Endometrium (tissue), 2 donors: ENCODE measurements around the gene ERG.

Experiments used
- FAIRE-seq: peaks from 2 replicates; lab custom pipeline; 2012; peaks lifted over from hg19 to GRCh38; lab: Jason Lieb, UNC
- donor health status: control.
- donor health status: control.

Gene ERG

DNA sequence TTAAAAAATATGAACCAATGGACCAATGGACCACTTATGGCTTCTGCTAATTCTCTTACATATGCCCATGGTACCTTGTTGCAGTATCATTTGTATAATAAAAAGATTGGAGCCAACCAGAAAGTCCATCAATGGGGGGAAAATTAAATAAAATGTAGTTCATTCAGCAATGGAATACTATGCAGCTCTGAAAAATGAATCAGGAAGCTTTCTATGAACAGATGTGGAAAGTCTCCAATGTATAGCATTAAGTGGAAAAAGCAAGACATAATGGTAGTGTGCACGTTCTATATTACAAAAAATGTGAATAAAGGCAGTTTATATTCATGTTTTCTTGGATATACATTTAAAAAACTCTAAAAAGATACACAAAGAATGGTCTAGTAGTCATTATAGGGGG, 140.2 kb downstream of the ERG start:
- no peak for FAIRE-seq

DNA sequence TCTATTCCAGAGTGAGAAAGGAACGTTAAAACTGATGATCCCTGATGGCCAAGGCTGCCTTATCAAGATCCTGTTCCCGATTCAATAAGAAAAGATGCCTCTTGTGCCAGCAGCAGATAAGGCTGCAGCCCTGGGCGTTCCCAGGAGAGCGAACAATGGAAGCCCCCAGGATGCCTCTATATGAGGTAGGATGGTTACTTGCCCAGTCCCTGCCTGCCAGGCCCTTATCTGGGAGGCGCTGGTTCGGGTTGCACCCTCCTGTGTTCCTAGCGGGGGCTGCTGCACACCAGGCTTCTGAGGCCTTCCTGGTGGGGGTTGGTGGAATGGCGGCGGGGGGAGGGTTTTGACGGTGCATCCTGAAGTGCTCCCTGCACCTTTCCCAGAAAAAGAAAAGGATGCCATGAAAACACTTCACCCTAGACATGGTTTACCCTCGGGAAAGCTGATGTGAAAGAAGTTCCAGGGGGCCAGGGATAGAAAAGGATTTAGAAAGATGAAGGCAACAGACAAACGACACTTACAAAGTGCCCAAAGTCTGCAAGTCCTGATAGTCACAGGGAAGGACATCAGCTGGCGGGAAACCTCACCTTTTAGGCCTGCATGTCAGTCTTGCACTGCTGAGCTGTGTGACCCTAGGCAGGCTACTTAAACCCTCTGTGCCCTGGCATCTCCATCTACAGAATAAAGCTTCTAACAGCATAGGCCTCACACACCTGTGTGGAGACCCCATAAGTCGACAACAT, 141.2 kb downstream of the ERG start:
- FAIRE-seq: no peak

DNA sequence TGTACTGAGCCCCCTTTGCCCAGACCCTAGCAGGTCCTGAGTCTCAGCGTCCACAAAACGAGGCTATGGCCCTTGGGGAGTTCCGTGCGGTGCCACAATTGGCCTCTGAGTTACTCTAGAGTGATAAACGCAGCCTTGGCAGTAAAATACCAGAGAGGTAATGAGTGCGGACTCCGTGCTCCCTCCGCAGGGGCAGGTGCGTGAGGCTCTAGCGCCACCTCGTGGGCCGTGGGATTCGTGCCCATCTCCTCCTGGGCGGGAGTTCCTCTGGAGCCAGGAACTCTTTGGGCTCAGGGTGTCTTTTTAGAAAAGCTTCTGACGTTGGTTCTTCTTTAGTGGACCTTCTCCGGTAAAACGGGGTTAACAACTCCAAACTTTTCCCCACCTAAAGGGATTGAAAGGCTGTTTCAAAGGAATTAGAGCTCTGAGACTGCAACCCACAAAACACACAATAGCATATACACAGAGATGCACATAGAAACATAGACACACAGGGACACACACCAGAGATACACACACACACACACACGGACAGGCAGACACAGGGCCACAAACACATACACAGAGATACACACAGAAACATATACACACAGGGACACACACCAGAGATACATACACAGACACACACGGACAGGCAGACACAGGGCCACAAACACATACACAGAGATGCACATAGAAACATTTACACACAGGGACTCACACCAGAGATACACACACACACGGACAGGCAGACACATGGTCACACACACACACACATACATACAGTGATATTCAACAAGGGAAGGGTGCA, 142.1 kb downstream of the ERG start:
- FAIRE-seq: no peak

DNA sequence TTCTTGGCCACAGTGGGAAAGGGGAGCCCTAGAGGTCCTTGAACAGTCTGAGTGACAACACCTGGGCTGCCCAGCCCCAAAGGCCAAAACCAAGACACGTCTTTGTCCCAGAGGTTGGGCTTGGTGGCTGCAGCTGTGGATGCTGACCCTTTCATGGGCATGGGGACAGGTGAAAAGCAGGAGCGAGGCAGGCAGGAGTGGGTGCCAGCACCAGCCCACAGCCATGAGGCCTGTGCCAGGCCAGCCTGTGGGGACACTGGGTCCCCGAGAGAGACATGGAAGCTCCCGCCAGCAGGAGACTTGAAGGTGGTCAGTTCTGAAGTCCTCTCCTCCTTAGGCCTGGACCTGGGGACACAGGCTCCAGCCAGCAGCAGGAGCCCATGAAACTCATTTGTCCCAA, 142.9 kb downstream of the ERG start:
- FAIRE-seq: no peak

DNA sequence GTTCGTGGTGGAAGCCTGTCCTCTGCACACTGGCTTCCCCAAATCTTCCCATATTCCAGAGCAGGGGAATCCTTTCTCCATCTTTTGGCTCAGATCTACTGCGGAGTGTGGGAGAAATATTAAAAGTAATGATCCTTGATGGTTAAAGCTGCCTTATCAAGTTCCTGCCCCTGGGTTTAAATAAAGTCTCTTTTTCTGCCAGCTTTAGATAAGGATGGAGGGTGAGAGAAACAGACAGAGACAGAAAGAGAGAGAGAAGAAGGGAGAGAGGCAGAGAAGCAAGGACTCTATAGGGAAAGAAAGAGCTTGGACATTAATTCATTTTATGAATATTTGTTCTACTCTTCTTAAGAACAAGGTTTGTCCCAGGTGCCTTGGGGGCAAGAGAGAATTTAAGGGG, 143.5 kb downstream of the ERG start:
- FAIRE-seq: no peak

DNA sequence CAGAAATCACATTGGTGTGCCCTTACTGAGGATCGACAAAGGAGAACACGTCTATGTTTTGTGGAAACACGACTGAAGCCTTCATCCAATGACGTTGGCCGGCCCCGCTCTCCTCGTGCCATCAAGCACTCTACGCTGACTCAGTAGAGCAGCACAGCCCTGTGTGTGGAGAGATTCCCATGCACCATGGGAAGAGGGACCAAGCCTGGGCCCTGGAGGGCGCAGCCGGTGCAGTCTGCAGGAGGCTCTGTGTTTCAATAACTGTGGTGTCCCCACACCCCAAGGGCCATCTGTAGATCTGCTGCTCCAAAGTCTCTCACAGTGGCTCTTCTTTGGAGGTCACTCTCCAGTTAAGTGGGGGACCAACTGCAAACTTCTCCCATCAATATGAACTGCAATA, 144.0 kb downstream of the ERG start:
- no peak for FAIRE-seq

DNA sequence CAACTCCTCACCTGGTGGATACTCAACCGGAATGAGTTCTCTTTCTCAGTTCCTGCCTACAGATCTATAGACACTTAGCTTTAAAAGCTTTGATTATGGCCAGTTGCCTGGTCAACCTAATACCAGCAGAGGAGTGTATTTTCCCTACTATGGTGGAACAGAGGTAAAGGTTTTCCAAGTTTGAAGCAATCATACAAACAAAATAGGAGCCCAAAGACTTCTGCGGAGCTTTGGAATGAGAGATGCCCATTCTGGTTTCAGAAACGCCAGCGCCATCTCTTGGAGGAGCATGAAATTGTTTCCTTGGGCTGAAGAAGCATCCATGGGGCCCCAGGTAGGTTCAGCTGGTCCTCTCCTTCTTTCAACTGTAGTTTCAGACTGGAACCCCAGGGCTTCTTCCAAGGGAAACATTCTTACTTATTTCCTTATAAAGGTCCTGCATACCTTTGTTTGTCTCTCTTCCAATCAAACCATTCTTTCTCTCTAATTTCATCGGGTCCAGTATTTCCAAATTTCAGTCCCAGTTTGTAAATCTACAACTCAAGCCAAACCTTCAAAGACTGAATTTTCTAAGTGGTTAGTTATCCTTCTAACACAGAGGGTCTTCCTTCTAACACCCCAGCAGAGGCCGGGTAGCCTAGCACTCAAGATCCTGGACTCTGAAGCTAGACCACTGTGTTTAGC, 145.6 kb downstream of the ERG start:
- FAIRE-seq: no peak

DNA sequence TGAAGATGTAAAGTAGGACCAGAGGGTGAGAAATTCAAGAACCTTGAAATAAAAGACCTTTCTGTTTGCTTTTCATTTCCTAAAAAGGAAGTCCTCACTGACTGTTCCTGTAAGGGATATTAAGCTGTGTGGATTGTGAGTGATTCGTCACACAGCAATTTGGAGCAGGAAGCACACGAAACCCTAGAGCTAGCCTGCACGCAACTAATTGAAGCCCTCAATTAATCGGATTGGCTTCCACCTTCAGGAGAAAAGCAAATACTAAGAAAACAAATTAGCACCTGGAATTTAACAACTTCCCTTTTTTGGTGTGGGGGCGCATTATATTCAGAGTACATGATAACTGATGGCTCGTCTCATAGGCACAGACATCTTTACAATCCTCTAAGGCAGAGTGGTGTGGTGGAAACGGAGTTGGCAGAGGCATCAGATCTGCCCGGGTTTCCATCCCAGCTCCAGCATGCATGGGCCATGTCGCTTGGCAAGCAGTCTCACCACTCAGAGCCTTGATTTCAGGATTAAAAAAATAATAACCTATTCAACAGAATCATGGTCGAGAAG, 146.2 kb downstream of the ERG start:
- no peak for FAIRE-seq

DNA sequence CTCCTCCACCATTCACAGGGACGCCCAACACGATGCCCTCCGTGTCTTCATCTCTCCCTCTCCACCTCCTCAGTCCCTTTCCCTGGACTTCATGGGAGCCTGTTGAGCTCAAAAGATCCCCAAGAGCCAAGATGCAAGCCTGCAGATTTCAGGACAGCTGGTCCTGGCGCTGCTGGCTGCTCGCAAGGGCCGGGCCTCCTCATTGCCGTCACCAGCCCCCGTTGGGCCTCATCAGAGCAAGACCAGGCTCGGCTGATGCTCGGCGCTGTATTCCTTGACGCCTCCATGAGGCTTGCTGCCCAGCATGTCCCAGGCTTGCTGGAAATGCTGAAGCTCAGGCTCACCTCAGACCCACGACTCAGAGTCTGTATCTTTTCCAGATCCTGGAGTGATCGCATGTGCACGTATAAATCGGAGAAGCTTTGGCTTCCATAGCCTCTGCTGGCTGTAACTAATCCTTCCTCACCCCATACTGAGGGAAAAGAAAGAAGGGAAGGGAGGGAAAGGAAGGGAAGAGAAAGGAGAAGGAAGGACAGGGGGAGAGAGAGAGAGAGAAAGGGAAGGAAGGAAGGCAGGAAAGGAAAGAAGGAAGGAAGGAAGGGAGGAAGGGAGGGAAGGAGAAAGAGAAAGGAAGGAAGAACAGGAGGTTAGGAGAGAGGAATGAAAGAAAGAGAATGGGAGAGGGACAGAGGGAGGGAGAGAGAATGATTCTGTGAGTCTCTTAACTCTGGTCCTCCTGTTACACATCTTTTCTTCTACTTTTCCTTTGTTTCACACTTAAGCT, 146.9 kb downstream of the ERG start:
- no peak for FAIRE-seq

DNA sequence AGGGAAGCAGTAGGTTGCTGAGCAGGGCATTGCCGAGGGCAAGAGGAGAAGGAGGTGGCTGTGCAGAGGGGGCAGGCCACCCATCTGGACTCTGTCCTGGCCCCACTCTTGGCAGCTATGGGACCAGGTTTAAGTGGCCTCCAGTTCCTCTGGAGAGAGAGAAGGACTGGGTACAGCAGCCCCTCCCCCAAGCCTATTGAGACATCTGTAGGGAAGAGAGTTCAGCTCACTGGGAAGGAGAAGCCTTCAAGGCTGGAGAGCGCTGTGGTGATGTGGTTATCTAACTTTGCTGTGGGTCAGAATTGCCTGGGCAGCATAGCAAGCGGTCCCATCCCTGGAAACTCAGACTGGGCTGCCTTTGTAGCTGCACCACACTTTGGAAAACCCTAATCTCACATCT, 147.6 kb downstream of the ERG start:
- no peak for FAIRE-seq

DNA sequence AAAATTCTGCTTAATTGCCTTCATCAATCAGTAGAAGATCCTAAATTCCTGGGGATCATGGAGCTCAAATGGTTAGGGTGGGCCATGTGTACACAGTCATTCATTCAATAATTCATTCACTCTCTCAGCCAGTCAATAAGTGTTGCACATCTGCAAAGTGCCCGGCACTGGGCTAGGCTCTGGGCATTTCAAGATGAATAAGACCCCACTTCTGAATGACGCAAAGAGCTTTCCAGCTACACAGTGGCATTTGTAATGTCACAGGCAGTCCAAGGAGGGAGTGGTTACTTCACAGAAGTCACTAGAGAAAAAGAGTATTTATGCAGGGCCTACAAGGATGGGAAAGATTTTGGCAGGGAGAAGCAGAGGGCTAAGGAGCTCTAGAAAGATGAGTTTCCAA, 148.3 kb downstream of the ERG start:
- no peak for FAIRE-seq

DNA sequence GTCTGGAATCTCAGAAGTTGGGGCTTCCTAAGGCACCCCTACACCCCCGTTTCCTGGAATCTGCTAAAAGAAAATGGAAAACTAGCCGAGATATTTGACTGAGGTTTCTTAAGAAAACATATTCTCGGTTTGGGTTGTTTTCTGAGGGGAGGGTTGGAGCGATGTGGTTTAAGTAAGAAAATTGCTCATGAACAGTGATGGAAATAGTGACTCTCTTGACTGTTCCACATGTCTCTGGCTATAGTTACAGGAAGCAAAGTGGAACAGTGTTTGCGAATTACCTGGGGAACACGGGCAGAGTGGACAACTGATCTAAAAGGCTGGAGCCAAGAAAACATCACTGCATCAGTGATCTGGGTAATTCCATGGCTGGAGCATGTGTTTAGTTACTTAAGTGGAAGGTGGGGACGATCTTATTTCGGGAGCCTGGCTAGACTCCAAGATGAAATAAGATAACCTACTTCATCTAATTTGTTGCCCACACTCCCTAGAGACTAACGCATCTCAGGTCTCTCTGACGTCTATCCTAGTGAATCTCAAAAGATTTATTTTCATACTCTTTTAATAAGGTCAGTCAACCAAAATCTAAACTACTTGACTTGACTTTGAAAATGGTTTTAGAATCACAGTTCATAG, 149.0 kb downstream of the ERG start:
- no peak for FAIRE-seq

DNA sequence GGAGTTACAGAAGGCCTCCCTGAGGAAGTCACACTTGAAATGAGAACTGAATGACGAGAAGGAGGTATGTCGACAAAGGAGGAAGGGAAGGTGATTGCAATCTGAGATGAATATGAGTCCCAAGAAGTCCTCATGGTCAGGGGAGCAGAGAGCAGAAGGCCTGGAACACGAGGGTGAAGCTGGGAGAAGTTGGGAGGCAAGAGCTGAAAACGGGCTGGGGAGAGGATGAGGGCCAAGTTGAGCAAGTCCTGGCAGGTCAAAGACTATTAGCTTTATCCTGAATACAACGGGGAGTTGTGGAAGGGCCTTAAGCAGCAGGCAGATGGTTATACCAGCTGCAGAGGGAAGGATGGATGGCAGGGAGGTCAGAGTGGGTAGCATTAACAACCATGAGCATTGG, 152.0 kb downstream of the ERG start:
- FAIRE-seq: no peak

DNA sequence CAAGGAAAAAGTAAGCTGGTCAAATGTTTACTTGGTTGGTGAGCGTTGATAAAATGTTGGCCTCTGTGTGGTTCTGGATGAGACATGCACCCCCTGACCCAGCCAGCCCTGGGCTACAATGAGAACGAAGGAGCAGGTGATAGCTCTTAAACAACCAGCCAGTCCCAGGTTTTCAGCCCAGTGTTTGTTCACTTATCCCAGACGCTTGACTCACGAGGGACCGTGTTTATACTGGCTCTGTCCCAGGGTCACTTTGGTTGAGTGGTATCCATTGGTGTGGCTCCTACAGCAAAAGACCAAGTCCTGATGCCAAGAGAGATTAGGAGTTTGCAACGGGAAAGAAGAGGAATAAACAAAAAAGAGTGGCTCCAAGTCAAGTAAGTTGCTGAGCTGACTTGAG, 154.6 kb downstream of the ERG start:
- FAIRE-seq: no peak

DNA sequence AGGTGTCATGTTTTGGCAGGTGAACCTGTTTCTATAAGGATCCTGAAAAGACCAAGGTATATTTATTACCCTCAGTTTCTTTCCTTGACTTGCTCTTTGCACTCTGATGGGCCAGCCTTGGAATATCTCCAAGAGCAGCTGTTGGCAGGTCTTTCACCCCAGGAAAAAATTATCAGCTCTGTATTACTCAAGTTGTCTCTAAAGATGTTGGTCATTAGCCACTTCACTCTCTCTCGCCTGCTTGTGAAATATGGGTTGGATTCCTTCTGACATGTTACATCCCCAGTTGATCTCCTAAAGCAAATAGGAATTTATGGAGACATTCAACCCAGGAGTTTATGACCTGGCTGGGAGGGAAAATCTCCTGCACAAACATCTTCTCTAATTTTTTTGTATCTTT, 155.5 kb downstream of the ERG start:
- no peak for FAIRE-seq

DNA sequence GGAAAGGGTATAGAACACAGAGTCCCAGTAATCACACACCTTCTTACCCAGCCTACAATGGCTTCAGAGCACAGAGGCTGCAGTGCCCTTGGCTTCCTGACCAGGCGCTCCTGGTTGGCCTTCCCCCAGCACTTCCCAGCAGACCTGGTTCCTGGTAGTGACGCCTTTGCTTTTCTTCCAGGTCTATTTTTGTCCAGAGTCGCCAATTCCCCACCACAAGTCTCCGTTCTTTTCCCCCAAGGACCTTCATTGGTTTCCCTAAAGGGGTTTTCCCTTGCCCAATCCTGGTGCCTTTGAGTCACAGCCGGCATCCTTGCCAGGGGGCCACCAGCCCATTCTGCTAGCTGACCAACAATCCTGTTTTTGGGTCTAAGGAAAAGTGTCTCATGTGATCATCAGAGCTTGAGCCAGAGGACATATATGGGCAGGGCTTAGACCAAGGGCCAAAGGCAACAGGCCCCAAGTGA, 156.7 kb downstream of the ERG start:
- no peak for FAIRE-seq

DNA sequence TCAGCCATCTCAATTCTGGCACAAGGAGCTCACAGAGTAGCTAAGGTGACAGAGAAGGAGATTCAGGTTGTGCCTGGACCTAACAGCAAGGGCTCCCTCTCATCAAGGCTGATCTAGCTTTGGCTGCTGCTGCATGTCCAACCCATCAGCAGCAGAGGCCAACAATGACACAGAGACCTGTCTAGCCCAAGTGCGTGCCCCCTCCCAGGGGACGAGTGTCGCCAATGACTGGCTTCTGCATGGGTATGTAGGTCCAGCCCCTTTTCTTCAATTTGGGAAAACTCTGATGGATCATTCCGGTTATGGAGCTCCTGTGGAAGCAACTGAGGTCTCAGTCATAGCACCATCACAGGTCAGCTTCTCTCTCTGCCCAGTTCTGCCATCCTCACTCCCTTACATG, 158.1 kb downstream of the ERG start:
- no peak for FAIRE-seq

DNA sequence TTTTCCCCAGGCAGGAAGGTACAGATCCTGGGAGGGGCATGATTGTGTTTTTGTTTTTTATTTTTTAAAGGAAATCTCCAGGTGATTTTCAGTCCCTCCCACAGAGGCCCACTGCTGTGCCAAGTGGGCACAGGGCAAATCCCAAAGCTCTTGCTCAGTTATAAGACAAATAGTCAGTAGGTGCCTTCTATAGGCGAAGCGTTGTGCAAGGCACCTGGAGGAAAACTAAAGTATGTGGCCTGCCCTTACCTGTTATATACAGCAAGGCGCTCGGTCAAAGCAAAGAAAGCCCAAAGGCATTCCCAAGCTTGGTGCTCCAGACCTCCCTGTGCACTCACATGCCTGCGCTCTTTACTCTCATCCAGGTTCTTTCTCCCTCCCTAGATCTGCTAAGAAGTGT, 160.5 kb downstream of the ERG start:
- no peak for FAIRE-seq

DNA sequence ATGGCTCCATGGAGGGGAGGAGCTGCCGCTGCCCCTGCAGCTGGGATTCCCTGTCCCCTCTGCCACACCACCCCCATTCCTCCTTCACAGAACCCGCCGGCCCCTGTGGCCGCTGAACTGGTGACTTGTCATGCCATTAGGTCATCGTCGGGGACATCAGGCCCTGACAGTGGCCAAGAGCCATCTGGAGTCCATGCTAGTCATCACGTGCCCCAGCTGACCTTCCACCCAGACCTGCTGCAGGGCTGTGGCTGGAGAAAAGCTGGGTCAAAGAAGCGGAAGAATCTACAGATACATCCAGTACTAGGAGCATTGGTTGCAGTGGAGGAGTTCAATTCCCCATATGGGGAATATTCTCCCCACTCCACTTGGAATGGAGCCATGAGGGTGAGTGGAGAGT, 163.4 kb downstream of the ERG start:
- no peak for FAIRE-seq

DNA sequence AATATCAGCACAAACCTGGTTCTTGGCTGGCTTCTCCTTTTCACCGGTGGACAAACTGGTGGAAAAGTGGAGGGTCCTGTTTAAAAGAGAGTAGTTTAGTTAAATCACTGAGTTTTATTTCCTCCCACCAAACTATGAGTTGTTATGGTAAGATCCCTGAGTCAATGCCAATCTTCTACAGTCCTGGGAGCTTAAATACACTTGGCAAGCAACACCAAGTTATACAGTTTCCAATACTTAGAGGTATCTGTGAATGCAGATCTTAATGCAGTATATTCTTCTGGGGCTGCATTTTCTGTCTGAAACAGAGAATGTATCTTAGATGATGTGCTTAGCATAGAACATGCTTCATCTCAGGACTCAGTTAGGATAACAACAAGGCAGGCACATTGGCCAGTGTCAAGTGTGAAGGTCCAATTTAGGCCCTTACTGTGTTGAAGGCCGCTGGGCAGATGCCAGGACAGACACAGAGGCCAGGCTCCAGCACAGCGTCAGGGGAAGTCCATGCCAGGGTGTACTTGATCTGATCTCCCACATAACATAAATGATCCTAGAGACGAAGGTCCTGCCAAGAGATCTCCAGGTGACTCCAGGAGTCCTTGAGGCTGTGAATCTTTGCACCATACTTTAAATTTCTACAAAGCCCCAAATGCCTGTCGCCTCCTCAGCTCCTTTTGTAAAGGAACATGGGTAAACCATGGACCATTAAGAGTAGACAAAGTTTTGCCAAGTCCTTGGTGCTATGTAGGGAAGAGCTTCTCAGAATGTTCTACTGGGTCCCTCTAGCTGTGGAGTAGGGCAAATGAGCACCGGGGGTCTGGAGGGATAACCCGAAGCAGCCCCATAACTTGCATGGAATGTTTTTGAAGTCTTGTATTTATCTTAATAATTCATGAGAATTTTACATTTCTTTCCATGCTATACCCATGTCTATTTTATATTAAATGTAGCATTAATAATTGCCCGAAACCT, 164.7 kb downstream of the ERG start:
- no peak for FAIRE-seq
